Nephron (organoid): Measurements from ENCODE around the gene RGS10.

Experiments
- H3K27ac Mint-ChIP-seq, 3 experiments: 2 replicates each; pipeline ENCODE4 v1.8.0; 2020; ENCODE audit warnings: mixed read lengths in 3 of 3, mild to moderate bottlenecking in 2 of 3, moderate library complexity in 1 of 3
- H3K27me3 Mint-ChIP-seq: 2 replicates; pipeline ENCODE4 v1.8.0; 2021; ENCODE audit warnings: low read depth, mild to moderate bottlenecking, moderate library complexity, mixed read lengths
- H3K36me3 Mint-ChIP-seq: 2 replicates; pipeline ENCODE4 v1.8.0; 2020; ENCODE audit warnings: low read depth, mixed read lengths
- H3K4me1 Mint-ChIP-seq: 2 replicates; pipeline ENCODE4 v1.8.0; 2020; ENCODE audit warnings: mixed read lengths
- H3K4me3 Mint-ChIP-seq, 3 experiments: 2 replicates each; pipeline ENCODE4 v1.8.0; 2020; ENCODE audit warnings: mild to moderate bottlenecking in 3 of 3, mixed read lengths in 3 of 3, moderate library complexity in 2 of 3
- H3K9me3 Mint-ChIP-seq: 2 replicates; pipeline ENCODE4 v1.8.0; 2020; ENCODE audit warnings: mixed read lengths
- TF ChIP-seq, protein P1 (sequence below), 3 experiments: fragments of 200-600 bp; sonication (generic); IDR thresholded peaks; one replicate each; pipeline ENCODE4 v1.5.0; 2021; ENCODE audit warnings: antibody characterized with exemption in 3 of 3; ENCODE audit not compliant: unreplicated experiment in 3 of 3

Gene RGS10, protein sequence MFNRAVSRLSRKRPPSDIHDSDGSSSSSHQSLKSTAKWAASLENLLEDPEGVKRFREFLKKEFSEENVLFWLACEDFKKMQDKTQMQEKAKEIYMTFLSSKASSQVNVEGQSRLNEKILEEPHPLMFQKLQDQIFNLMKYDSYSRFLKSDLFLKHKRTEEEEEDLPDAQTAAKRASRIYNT

DNA sequence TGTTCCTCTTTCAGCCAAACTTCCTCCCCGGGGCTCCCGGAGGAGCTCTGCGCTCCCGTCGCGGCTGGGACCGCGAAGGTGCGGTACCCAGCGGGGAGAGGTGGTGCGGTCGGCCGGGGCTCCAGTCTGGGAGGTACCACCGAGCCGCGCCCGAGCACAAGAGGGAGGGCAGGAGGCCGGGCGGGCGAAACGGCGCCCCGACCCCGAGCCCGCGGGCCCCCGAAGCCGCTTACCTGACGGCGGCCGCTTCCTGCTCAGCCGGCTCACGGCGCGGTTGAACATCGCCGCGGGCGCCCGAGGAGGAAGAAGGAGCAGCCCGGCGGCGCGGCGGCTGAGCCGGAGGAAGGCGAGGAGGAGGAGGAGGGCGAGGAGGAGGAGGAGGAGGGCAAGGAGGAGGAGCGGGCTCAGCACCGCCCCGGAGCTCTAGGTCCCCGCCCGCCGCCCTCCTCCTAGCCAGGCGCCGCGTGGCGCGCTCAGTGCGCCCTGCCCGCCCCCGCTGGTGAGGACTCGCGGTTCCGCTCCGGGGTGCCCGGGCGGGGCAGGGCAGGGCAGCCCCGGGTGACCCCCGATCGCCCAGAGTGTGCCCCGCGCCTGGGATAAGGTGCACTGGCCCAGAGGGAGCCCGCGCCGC is at the start of gene RGS10:
Gene RGS10, minus strand, starts transcription at position 363 of the 631 bp plus-strand sequence. Its CDS starts 81 bp downstream, at position 282.
- H3K27ac Mint-ChIP-seq, result peak within 1 kb of the TSS in 2 of 3 experiments; percentile 59 to 89
- TF ChIP-seq, protein P1, sequence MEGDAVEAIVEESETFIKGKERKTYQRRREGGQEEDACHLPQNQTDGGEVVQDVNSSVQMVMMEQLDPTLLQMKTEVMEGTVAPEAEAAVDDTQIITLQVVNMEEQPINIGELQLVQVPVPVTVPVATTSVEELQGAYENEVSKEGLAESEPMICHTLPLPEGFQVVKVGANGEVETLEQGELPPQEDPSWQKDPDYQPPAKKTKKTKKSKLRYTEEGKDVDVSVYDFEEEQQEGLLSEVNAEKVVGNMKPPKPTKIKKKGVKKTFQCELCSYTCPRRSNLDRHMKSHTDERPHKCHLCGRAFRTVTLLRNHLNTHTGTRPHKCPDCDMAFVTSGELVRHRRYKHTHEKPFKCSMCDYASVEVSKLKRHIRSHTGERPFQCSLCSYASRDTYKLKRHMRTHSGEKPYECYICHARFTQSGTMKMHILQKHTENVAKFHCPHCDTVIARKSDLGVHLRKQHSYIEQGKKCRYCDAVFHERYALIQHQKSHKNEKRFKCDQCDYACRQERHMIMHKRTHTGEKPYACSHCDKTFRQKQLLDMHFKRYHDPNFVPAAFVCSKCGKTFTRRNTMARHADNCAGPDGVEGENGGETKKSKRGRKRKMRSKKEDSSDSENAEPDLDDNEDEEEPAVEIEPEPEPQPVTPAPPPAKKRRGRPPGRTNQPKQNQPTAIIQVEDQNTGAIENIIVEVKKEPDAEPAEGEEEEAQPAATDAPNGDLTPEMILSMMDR (IDR thresholded peaks at IDR 0.05; ENCODE audit: unreplicated experiment in 3 of 3), result no peak
- H3K9me3 Mint-ChIP-seq, result no peaks in the 10 kb centered on the region
- peak within 1 kb of the TSS; percentile 91 to 93 (median 91) for H3K4me3 Mint-ChIP-seq
- no peaks in the 10 kb centered on the region for H3K36me3 Mint-ChIP-seq
- H3K4me1 Mint-ChIP-seq, result peaks cover 38% of the 10 kb centered on the region
- peaks cover 80% of the 10 kb centered on the region for H3K27me3 Mint-ChIP-seq

DNA sequence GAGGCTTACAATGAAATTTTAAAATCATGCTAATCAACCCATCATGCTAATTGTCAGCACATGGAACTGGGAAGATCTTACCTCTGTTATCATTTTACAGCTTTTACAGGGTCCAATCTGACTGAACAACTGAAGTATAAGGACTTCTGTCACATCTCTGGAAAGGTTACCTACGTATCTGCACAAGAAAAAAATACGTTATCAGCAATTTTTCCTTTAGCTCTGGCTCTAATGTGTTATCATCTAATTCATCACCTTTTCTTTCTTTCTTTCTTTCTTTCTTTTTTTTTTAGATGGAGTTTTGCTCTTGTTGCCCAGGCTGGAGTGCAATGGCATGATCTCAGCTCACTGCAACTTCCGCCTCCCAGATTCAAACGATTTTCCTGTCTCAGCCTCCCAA is 45.6 kb upstream of the RGS10 start:
- no peak overlapping the region for H3K27ac Mint-ChIP-seq
- H3K27me3 Mint-ChIP-seq, result no peaks in the 10 kb centered on the region
- H3K9me3 Mint-ChIP-seq, result no peaks in the 10 kb centered on the region
- TF ChIP-seq, protein P1 (IDR thresholded peaks at IDR 0.05; ENCODE audit: unreplicated experiment in 3 of 3), result no peak
- H3K4me1 Mint-ChIP-seq, result peaks cover 16% of the 10 kb centered on the region
- peaks cover 20% of the 10 kb centered on the region for H3K36me3 Mint-ChIP-seq
- H3K4me3 Mint-ChIP-seq, result no peak overlapping the region

DNA sequence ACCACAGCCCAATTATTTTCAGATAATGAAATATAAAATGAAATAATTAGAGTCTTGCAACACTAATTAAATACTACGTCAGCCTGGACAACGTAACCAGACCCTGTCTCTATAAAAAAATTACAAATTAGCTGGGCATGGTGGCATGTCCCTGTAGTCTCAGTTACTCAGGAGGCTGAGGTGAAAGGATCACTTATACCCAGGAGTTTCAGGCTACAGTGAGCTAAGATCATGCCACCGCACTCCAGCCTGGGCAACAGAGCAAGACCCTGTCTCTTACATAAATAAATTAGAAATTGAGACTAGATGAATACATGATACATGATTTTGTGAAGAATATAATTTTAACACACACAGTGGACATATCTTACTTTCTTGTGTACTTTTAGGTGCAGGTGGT is 35.8 kb upstream of the RGS10 start:
- Mint-ChIP-seq H3K27ac (no peak overlapping the region), H3K4me1 (no peaks in the 10 kb centered on the region), H3K27me3 (no peaks in the 10 kb centered on the region), H3K4me3 (no peak overlapping the region), H3K9me3 (no peaks in the 10 kb centered on the region), H3K36me3 (peaks cover 62% of the 10 kb centered on the region)
- TF ChIP-seq, protein P1 (IDR thresholded peaks at IDR 0.05; ENCODE audit: unreplicated experiment in 3 of 3), result no peak

DNA sequence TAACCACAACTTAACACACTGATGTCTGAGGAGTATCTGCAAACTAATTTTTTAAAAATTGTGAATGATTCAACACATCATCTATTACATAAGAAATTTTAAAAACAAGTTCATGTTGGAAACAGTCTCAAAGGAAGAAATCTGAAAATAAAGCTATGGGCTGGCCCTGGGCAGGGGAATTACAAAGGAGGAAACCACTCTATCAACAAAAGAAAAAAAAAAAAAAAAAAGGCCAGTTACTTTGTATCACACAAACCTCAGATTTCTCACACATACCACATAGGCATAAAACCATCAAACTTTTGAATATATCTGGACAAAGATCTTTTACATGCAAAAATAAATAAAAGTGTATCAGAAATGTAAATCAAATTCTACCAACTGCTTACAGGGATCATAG is 33.5 kb upstream of the RGS10 start:
- H3K36me3 Mint-ChIP-seq, result peaks cover 60% of the 10 kb centered on the region

DNA sequence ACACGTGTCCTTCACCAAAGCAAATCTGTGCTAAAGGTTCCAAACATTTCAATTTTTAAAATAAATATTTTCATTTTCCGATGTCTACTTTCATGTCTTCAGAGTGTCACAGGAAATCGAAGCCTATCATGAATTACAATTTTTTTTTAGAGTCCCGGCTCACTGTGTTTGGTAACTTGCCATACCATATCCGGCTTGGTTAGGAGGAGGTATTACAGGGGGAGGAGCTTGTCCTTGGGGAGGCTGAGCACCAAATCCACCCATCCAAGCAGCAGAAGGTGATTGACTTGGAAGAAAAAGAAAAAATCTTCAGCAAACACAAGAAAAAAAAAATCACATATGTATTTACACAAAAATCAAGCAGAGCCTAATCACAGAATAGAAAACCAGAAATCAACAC is 33.0 kb upstream of the RGS10 start:
- Mint-ChIP-seq H3K27ac (no peak overlapping the region), H3K4me3 (no peak overlapping the region), H3K9me3 (no peaks in the 10 kb centered on the region)

More for the DNA sequence above, 33.5 kb upstream of the RGS10 start:
- Mint-ChIP-seq H3K27me3 (no peaks in the 10 kb centered on the region), H3K4me1 (no peaks in the 10 kb centered on the region), H3K27ac (no peak overlapping the region), H3K4me3 (no peak overlapping the region), H3K9me3 (no peaks in the 10 kb centered on the region)
- TF ChIP-seq, protein P1 (IDR thresholded peaks at IDR 0.05; ENCODE audit: unreplicated experiment in 3 of 3), result no peak

More for the DNA sequence above, 33.0 kb upstream of the RGS10 start:
- TF ChIP-seq, protein P1 (IDR thresholded peaks at IDR 0.05; ENCODE audit: unreplicated experiment in 3 of 3), result no peak
- H3K4me1 Mint-ChIP-seq, result no peaks in the 10 kb centered on the region
- peaks cover 60% of the 10 kb centered on the region for H3K36me3 Mint-ChIP-seq
- no peaks in the 10 kb centered on the region for H3K27me3 Mint-ChIP-seq
